Loucy (cell line): ENCODE results near the gene CACNA1C.

Experiments used
- H2AFZ ChIP-seq: fragments of 200-600 bp; sonication (generic); 2 replicates; pipeline ENCODE4 v1.6.0; 2016; ENCODE audit warnings: antibody characterized with exemption, mild to moderate bottlenecking, low read length, moderate library complexity
- H3F3A ChIP-seq: fragments of 200-600 bp; 2 replicates; pipeline ENCODE4 v1.6.0; 2016; ENCODE audit warnings: antibody characterized with exemption, low read depth, mild to moderate bottlenecking
- H3K27me3 ChIP-seq: fragments of 200-600 bp; sonication (generic); 2 replicates; pipeline ENCODE4 v1.6.1; 2014; ENCODE audit warnings: low read length, mild to moderate bottlenecking; ENCODE audit not compliant: insufficient read depth, poor library complexity, severe bottlenecking
- H3K36me3 ChIP-seq: fragments of 200-600 bp; sonication (generic); 2 replicates; pipeline ENCODE4 v1.6.1; 2016; ENCODE audit warnings: low read length; ENCODE audit not compliant: insufficient read depth
- H3K4me1 ChIP-seq: fragments of 200-600 bp; sonication (generic); 2 replicates; pipeline ENCODE4 v1.5.1; 2014; ENCODE audit warnings: low read length, mild to moderate bottlenecking; ENCODE audit not compliant: insufficient read depth, poor library complexity, severe bottlenecking
- H3K4me2 ChIP-seq: fragments of 200-600 bp; sonication (generic); 2 replicates; pipeline ENCODE4 v1.6.0; 2014; ENCODE audit warnings: antibody characterized with exemption, low read length, low read depth, mild to moderate bottlenecking; ENCODE audit not compliant: poor library complexity, severe bottlenecking
- H3K4me3 ChIP-seq: fragments of 200-600 bp; sonication (generic); 2 replicates; pipeline ENCODE4 v1.5.1; 2014; ENCODE audit warnings: low read length, mild to moderate bottlenecking, mixed read lengths; ENCODE audit not compliant: poor library complexity, severe bottlenecking
- H3K79me2 ChIP-seq: fragments of 200-600 bp; sonication (generic); 2 replicates; pipeline ENCODE4 v1.6.1; 2014; ENCODE audit warnings: low read length; ENCODE audit not compliant: insufficient read depth
- H3K9ac ChIP-seq: fragments of 200-600 bp; sonication (generic); 2 replicates; pipeline ENCODE4 v1.6.0; 2014; ENCODE audit warnings: mild to moderate bottlenecking, low read depth, low read length, moderate library complexity; ENCODE audit not compliant: poor library complexity, severe bottlenecking
- H3K9me2 ChIP-seq: fragments of 200-600 bp; sonication (generic); replicated peaks from 2 replicates; pipeline ENCODE4 v1.6.1; 2016; ENCODE audit warnings: low read depth, low read length, mixed read lengths
- H3K9me3 ChIP-seq: fragments of 200-600 bp; sonication (generic); 2 replicates; pipeline ENCODE4 v1.6.1; 2014; ENCODE audit warnings: mild to moderate bottlenecking, antibody characterized with exemption, low read length, low read depth; ENCODE audit not compliant: insufficient read depth
- H4K20me1 ChIP-seq: fragments of 200-600 bp; sonication (generic); 2 replicates; pipeline ENCODE4 v1.6.0; 2014; ENCODE audit warnings: antibody characterized with exemption, low read length, mild to moderate bottlenecking; ENCODE audit not compliant: insufficient read depth, poor library complexity, severe bottlenecking
- EZH2phosphoT487 ChIP-seq: fragments of 200-600 bp; IDR thresholded peaks from 2 replicates; pipeline ENCODE4 v1.6.1; 2018; ENCODE audit warnings: antibody characterized with exemption, mild to moderate bottlenecking, moderate library complexity, borderline replicate concordance
- TF ChIP-seq, protein P1 (sequence below): fragments of 200-600 bp; sonication (generic); conservative IDR thresholded peaks from 2 replicates; pipeline ENCODE4 v1.5.1; 2014; ENCODE audit warnings: mild to moderate bottlenecking, antibody characterized with exemption, low read length

The CACNA1C gene

DNA sequence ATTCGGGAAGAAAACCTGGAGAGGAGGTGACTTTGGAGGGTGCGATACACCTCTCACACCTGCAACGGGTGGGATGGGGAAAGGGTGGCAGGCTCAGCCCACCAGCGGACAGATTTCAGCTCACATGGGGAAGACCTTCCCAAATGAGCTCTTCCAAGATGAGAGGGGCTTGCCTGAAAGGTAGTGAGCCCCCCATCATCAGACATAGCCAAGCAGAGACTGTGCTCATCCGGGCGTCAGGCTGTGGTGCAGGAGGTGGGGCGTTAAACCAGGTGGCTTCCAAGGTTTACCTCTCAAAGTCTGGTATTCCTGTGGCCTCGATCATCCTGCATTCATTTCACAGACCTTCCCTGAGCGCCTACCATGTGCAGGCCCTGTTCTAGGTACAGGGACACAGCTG is 636.6 kb downstream of the CACNA1C start:
- Histone ChIP-seq H3K9me2 (no peaks in the 10 kb centered on the region), H3F3A (no peaks in the 10 kb centered on the region), H3K9me3 (no peaks in the 10 kb centered on the region), H3K9ac (peak overlapping the region; percentile 97), H2AFZ (no peak overlapping the region), H3K4me3 (peak overlapping the region; percentile 75), H3K79me2 (peaks cover 12% of the 10 kb centered on the region; the same call in 1 of the 2 replicates), H3K4me1 (peaks cover 28% of the 10 kb centered on the region), H3K27me3 (no peaks in the 10 kb centered on the region), H4K20me1 (no peaks in the 10 kb centered on the region), H3K36me3 (no peaks in the 10 kb centered on the region), H3K4me2 (peak overlapping the region; percentile 84)
- TF ChIP-seq, protein P1, sequence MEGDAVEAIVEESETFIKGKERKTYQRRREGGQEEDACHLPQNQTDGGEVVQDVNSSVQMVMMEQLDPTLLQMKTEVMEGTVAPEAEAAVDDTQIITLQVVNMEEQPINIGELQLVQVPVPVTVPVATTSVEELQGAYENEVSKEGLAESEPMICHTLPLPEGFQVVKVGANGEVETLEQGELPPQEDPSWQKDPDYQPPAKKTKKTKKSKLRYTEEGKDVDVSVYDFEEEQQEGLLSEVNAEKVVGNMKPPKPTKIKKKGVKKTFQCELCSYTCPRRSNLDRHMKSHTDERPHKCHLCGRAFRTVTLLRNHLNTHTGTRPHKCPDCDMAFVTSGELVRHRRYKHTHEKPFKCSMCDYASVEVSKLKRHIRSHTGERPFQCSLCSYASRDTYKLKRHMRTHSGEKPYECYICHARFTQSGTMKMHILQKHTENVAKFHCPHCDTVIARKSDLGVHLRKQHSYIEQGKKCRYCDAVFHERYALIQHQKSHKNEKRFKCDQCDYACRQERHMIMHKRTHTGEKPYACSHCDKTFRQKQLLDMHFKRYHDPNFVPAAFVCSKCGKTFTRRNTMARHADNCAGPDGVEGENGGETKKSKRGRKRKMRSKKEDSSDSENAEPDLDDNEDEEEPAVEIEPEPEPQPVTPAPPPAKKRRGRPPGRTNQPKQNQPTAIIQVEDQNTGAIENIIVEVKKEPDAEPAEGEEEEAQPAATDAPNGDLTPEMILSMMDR, result no peak
- no peak for TF ChIP-seq EZH2phosphoT487

DNA sequence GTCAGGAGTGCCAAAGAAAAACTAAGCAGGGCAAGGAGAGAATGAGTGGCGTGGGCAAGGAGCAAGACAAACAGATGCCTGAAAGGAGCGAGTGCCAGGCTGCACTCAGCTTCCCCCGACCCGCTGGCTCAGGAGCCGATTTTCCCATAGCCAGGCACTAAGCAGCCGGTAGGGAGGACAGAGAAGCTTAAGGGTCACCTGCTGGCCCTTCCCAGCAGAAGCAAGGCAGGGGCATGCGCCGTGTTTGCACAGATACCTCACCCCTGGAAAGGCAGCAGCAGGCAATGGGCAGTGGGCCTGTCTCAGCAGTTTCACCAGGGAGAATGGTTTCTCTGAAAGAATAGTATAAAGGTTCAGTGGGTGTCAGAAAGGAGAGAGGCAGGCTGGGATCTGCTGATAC is 637.1 kb downstream of the CACNA1C start:
- H3F3A ChIP-seq, result no peaks in the 10 kb centered on the region
- H3K9me3 ChIP-seq, result no peaks in the 10 kb centered on the region
- peak overlapping the region; percentile 75 for H3K4me3 ChIP-seq
- H3K9me2 ChIP-seq, result no peaks in the 10 kb centered on the region
- peaks cover 28% of the 10 kb centered on the region for H3K4me1 ChIP-seq
- peak overlapping the region; percentile 84 for H3K4me2 ChIP-seq
- no peak overlapping the region for H2AFZ ChIP-seq
- no peaks in the 10 kb centered on the region for H3K36me3 ChIP-seq
- peaks cover 12% of the 10 kb centered on the region; the same call in 1 of the 2 replicates for H3K79me2 ChIP-seq
- no peaks in the 10 kb centered on the region for H4K20me1 ChIP-seq
- H3K27me3 ChIP-seq, result no peaks in the 10 kb centered on the region
- TF ChIP-seq EZH2phosphoT487, result no peak
- H3K9ac ChIP-seq, result peak overlapping the region; percentile 97

DNA sequence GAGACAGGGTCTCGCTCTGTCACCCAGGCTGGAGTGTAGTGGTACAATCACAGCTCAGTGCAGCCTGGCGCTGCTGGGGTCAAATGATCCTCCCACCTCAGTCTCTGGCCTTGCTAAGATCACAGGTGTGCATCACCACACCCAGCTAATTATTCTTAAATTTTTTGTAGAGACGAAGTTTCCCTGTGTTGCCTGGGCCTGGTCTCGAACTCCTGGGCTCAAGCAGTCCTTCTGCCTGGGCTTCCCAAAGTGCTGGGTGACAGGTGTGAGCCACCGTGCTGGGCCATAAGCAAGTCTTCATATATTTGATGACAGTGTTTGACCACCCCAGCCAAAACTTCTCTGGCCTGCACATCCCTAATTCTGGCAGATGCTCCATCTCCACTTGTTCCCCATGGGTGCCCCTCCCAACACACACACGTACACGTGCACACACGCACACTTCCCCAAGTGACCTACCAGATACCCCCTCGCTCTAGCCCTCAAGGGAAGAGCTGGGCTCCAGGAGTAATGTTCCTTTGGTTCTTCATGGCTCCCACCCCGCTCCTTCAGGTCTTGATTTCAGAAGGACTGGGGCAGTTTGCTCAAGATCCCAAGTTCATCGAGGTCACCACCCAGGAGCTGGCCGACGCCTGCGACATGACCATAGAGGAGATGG is 637.7 kb downstream of the CACNA1C start:
- Histone ChIP-seq H3K9ac (peak overlapping the region; percentile 97), H3K79me2 (peaks cover 12% of the 10 kb centered on the region; the same call in 1 of the 2 replicates), H2AFZ (peak overlapping the region; percentile 96), H3F3A (no peaks in the 10 kb centered on the region), H3K9me3 (no peaks in the 10 kb centered on the region), H3K9me2 (no peaks in the 10 kb centered on the region), H3K4me2 (peak overlapping the region; percentile 84), H3K4me3 (peak overlapping the region; percentile 75), H4K20me1 (no peaks in the 10 kb centered on the region), H3K36me3 (no peaks in the 10 kb centered on the region), H3K4me1 (peaks cover 28% of the 10 kb centered on the region), H3K27me3 (no peaks in the 10 kb centered on the region)
- TF ChIP-seq EZH2phosphoT487, result no peak
- TF ChIP-seq, protein P1, result no peak

DNA sequence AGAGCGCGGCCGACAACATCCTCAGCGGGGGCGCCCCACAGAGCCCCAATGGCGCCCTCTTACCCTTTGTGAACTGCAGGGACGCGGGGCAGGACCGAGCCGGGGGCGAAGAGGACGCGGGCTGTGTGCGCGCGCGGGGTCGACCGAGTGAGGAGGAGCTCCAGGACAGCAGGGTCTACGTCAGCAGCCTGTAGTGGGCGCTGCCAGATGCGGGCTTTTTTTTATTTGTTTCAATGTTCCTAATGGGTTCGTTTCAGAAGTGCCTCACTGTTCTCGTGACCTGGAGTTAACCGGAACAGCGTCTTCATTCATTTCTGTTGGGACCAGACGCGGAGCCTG is 638.2 kb downstream of the CACNA1C start:
- peak overlapping the region; percentile 97 for H3K9ac ChIP-seq
- H3K4me1 ChIP-seq, result peaks cover 28% of the 10 kb centered on the region
- peak overlapping the region; percentile 96 for H2AFZ ChIP-seq
- no peaks in the 10 kb centered on the region for H4K20me1 ChIP-seq
- H3K36me3 ChIP-seq, result no peaks in the 10 kb centered on the region
- H3K9me3 ChIP-seq, result no peaks in the 10 kb centered on the region
- TF ChIP-seq, protein P1, result peak; percentile 49
- no peak for TF ChIP-seq EZH2phosphoT487
- no peaks in the 10 kb centered on the region for H3K9me2 ChIP-seq
- peak overlapping the region; percentile 84 for H3K4me2 ChIP-seq
- no peaks in the 10 kb centered on the region for H3K27me3 ChIP-seq
- peaks cover 12% of the 10 kb centered on the region; the same call in 1 of the 2 replicates for H3K79me2 ChIP-seq
- H3K4me3 ChIP-seq, result peak overlapping the region; percentile 75
- H3F3A ChIP-seq, result no peaks in the 10 kb centered on the region
